Brain microvascular endothelial cell (primary cell): ENCODE data around the gene TGM1.

ENCODE experiments used
- DNase-seq: peaks from one replicate; pipeline ENCODE4 v3.0.0-alpha.2; 2020
- H3K27ac ChIP-seq: fragments of 250-450 bp; sonication (Bioruptor Pico); 2 replicates; pipeline ENCODE4 v1.5.1; 2020; ENCODE audit warnings: mild to moderate bottlenecking, moderate library complexity
- H3K27me3 ChIP-seq: fragments of 250-450 bp; sonication (Bioruptor Pico); replicated peaks from 2 replicates; pipeline ENCODE4 v1.5.1; 2020; ENCODE audit warnings: mild to moderate bottlenecking
- H3K36me3 ChIP-seq: fragments of 250-450 bp; sonication (Bioruptor Pico); replicated peaks from 2 replicates; pipeline ENCODE4 v1.5.1; 2020; ENCODE audit warnings: mild to moderate bottlenecking
- H3K4me3 ChIP-seq: 2 replicates; pipeline ENCODE4 v1.5.1; 2011; ENCODE audit warnings: low read depth, mild to moderate bottlenecking, control low read depth, low read length, moderate library complexity
- CTCF ChIP-seq: IDR thresholded peaks from 2 replicates; pipeline ENCODE4 v1.5.1; 2011; ENCODE audit warnings: low read depth, mild to moderate bottlenecking, moderate library complexity, low read length, control low read depth, inconsistent platforms; ENCODE audit errors: missing control alignments
- in situ Hi-C: cut with HindIII; loops from 2 replicates; pipeline ENCODE4 v1.10.0; 2017; ENCODE audit warnings: low sequenced_read_pairs, low pct_ligation_motif_present

The TGM1 gene

GRCh38 chr14:24274101-24274543, 11.1 kb upstream of the TGM1 start:
- no peak for TF ChIP-seq CTCF
- no peak for DNase-seq
- Histone ChIP-seq H3K27ac (no peak overlapping the region), H3K4me3 (no peak overlapping the region), H3K27me3 (no peaks in the 10 kb centered on the region), H3K36me3 (no peaks in the 10 kb centered on the region)
- in situ Hi-C loops: no loop called here

- H3K36me3 ChIP-seq: no peaks in the 10 kb centered on the region
- no peak overlapping the region for H3K4me3 ChIP-seq
- peak; percentile 28 for TF ChIP-seq CTCF
- in situ Hi-C loops: no loop called here
- DNase-seq: no peak
- H3K27ac ChIP-seq: no peak overlapping the region
- no peaks in the 10 kb centered on the region for H3K27me3 ChIP-seq
Observed at GRCh38 chr14:24273422-24273998, 10.5 kb upstream of the TGM1 start.

GRCh38 chr14:24272467-24272866, 9.5 kb upstream of the TGM1 start:
- TF ChIP-seq CTCF: no peak
- no peaks in the 10 kb centered on the region for H3K27me3 ChIP-seq
- no peak for DNase-seq
- H3K4me3 ChIP-seq: no peak overlapping the region
- in situ Hi-C loops: no loop called here
- H3K27ac ChIP-seq: no peak overlapping the region
- H3K36me3 ChIP-seq: peaks cover 4% of the 10 kb centered on the region

GRCh38 chr14:24271834-24272263, 8.9 kb upstream of the TGM1 start:
- peaks cover 8% of the 10 kb centered on the region for H3K36me3 ChIP-seq
- H3K4me3 ChIP-seq: peak overlapping the region; percentile 93
- no peak overlapping the region for H3K27ac ChIP-seq
- H3K27me3 ChIP-seq: no peaks in the 10 kb centered on the region
- in situ Hi-C loops: no loop called here
- no peak for DNase-seq
- TF ChIP-seq CTCF: no peak

GRCh38 chr14:24271134-24271833, 8.3 kb upstream of the TGM1 start, which contains the start of gene RABGGTA:
Gene RABGGTA (minus strand): TSS chr14:24271597. CDS start chr14:24271115, 482 bp downstream.
- in situ Hi-C loops: no loop called here

More at GRCh38 chr14:24271134-24271833, 8.3 kb upstream of the TGM1 start, which contains the start of gene RABGGTA:
- H3K27ac ChIP-seq: peak within 1 kb of the TSS; percentile 95
- peak within 1 kb of the TSS; percentile 93 for H3K4me3 ChIP-seq
- peaks cover 8% of the 10 kb centered on the region for H3K36me3 ChIP-seq
- H3K27me3 ChIP-seq: no peaks in the 10 kb centered on the region
- TF ChIP-seq CTCF: peak; percentile 73
- DNase-seq: peak; percentile 63
